Smooth muscle cell (in vitro differentiated cells): ENCODE data around the gene FBXO7. TPM values are rescaled to one million over a fixed set of nuclear protein-coding genes. Genes with fewer than 3 reads are reported as not detected.

Experiments
- DNase-seq: peaks from one replicate; lab custom pipeline; 2025; ENCODE audit not compliant: unreplicated experiment; lab: John Stamatoyannopoulos, UW
- H2AFZ ChIP-seq: fragments of 200-600 bp; sonication (generic); 2 replicates; pipeline ENCODE4 v1.6.0; 2016; ENCODE audit warnings: antibody characterized with exemption, low read depth, mild to moderate bottlenecking
- H3F3A ChIP-seq: fragments of 200-600 bp; sonication (generic); 2 replicates; pipeline ENCODE4 v1.6.0; 2017; ENCODE audit warnings: antibody characterized with exemption, low read depth
- H3K27ac ChIP-seq: fragments of 200-600 bp; sonication (generic); 2 replicates; pipeline ENCODE4 v1.5.1; 2016; ENCODE audit warnings: low read depth, mild to moderate bottlenecking
- H3K27me3 ChIP-seq: fragments of 200-600 bp; sonication (generic); 2 replicates; pipeline ENCODE4 v1.6.1; 2016; ENCODE audit warnings: low read depth, mild to moderate bottlenecking
- H3K36me3 ChIP-seq: fragments of 200-600 bp; sonication (generic); 2 replicates; pipeline ENCODE4 v1.5.1; 2016; ENCODE audit warnings: low read depth
- H3K4me1 ChIP-seq: fragments of 200-600 bp; sonication (generic); 2 replicates; pipeline ENCODE4 v1.5.1; 2016; ENCODE audit warnings: low read depth
- H3K4me2 ChIP-seq: fragments of 200-600 bp; sonication (generic); 2 replicates; pipeline ENCODE4 v1.6.0; 2016; ENCODE audit warnings: mild to moderate bottlenecking
- H3K4me3 ChIP-seq: fragments of 200-600 bp; sonication (generic); 2 replicates; pipeline ENCODE4 v1.5.1; 2016; ENCODE audit warnings: mild to moderate bottlenecking
- H3K79me2 ChIP-seq: fragments of 200-600 bp; sonication (generic); 2 replicates; pipeline ENCODE4 v1.6.0; 2016; ENCODE audit warnings: low read depth, mild to moderate bottlenecking
- H3K9ac ChIP-seq: fragments of 200-600 bp; sonication (generic); 2 replicates; pipeline ENCODE4 v1.6.0; 2016; ENCODE audit warnings: low read depth
- H3K9me3 ChIP-seq: fragments of 200-600 bp; sonication (generic); replicated peaks from 2 replicates; pipeline ENCODE4 v1.5.1; 2016; ENCODE audit warnings: low read depth
- H4K20me1 ChIP-seq: fragments of 200-600 bp; sonication (generic); 2 replicates; pipeline ENCODE4 v1.6.0; 2016; ENCODE audit warnings: low read depth
- CTCF ChIP-seq: fragments of 200-600 bp; sonication (generic); IDR thresholded peaks from 2 replicates; pipeline ENCODE4 v1.5.1; 2017; ENCODE audit warnings: borderline replicate concordance, mild to moderate bottlenecking, antibody characterized with exemption; ENCODE audit not compliant: insufficient read depth, poor library complexity, severe bottlenecking
- WGBS: methylation state at CpG from one replicate; pipeline ENCODE4 v1.1.7; 2016; ENCODE audit warnings: low lambda C conversion rate; 5-methylcytosine and 5-hydroxymethylcytosine counted together
- polyA plus RNA-seq: library from polyadenylated mRNA; unstranded; fragments of >200 nt; fragmentation: Nextera tagmentation; extraction: Ambion mirVana; gene quantifications from 2 replicates; pipeline ENCODE4 v1.2.1, GENCODE V29; 2016
- total RNA-seq: library from RNA; depleted of rRNA; stranded (reverse); fragments of >200 nt; gene quantifications from 2 replicates; pipeline ENCODE4 v1.2.3, GENCODE V29; 2014

Gene FBXO7
- total and polyA plus RNA-seq, 2 experiments from 2014 or later, result 126 to 149 TPM

GRCh38 chr22:32528984-32529982, 54.7 kb downstream of the FBXO7 start:
- peaks cover 7% of the 10 kb centered on the region for H3K79me2 ChIP-seq
- no peaks in the 10 kb centered on the region for H3K36me3 ChIP-seq
- H3K4me3 ChIP-seq, result no peak overlapping the region
- TF ChIP-seq CTCF, result peak; percentile 87
- peaks cover 10% of the 10 kb centered on the region for H3F3A ChIP-seq
- no peak overlapping the region for H2AFZ ChIP-seq
- H3K9me3 ChIP-seq, result no peaks in the 10 kb centered on the region
- H3K9ac ChIP-seq, result peak overlapping the region; percentile 32
- H4K20me1 ChIP-seq, result no peaks in the 10 kb centered on the region
- DNase-seq, result peak; percentile 35
- no peaks in the 10 kb centered on the region for H3K27me3 ChIP-seq
- peaks cover 22% of the 10 kb centered on the region for H3K4me1 ChIP-seq
- WGBS, result 53% methylated on average over 29 of the region's 29 CpGs
- H3K4me2 ChIP-seq, result peak overlapping the region; percentile 60
- H3K27ac ChIP-seq, result peak overlapping the region; percentile 61

DNA sequence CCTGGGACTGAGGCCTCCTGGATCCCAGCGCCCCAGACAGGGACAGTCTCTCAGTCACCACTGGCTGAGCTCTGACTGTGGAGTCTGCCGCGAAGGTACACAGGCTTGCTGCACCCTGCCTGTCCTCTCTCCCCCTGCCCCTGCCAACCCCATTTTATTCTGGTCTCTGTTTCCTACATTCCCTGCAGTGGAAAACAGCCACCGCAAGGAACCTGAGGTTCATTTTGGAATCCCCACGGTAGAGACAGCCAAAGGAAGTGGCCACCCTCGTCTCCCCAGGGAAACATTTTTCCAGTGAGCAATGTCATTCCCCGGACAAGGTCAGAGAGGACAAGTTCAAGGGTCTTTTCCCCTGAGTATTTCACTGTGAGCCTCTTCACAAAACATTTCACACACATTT, 56.6 kb downstream of the FBXO7 start:
- Histone ChIP-seq H3K27ac (peak overlapping the region; percentile 92), H3K36me3 (no peaks in the 10 kb centered on the region), H3K9me3 (no peaks in the 10 kb centered on the region), H3K79me2 (peaks cover 7% of the 10 kb centered on the region), H3K4me2 (peak overlapping the region; percentile 2), H3K4me1 (peaks cover 26% of the 10 kb centered on the region), H4K20me1 (no peaks in the 10 kb centered on the region), H3F3A (peaks cover 10% of the 10 kb centered on the region), H3K27me3 (no peaks in the 10 kb centered on the region), H3K9ac (no peak overlapping the region), H3K4me3 (no peak overlapping the region), H2AFZ (no peak overlapping the region)
- TF ChIP-seq CTCF, result no peak
- 56% methylated on average over 7 of the region's 7 CpGs for WGBS
- no peak for DNase-seq

- peak overlapping the region; percentile 58 for H3K4me2 ChIP-seq
Measured at GRCh38 chr22:32531931-32532819, 57.6 kb downstream of the FBXO7 start.

More at GRCh38 chr22:32531931-32532819, 57.6 kb downstream of the FBXO7 start:
- Histone ChIP-seq H3K36me3 (no peaks in the 10 kb centered on the region), H3K9me3 (no peaks in the 10 kb centered on the region), H3K27ac (peak overlapping the region; percentile 92), H3K4me1 (peaks cover 26% of the 10 kb centered on the region), H3K9ac (no peak overlapping the region), H3K4me3 (no peak overlapping the region), H3F3A (peaks cover 10% of the 10 kb centered on the region), H2AFZ (no peak overlapping the region), H4K20me1 (no peaks in the 10 kb centered on the region), H3K79me2 (peaks cover 7% of the 10 kb centered on the region), H3K27me3 (no peaks in the 10 kb centered on the region)
- peak; percentile 45 for DNase-seq
- 46% methylated on average over 19 of the region's 19 CpGs for WGBS
- no peak for TF ChIP-seq CTCF
